Uterus (tissue), 2 donors: ENCODE data around the gene HAUS8.

Source experiments
- POLR2A ChIP-seq, 2 donors: fragments of 450-650 bp; IDR thresholded peaks; one replicate each; pipeline ENCODE4 v1.6.1; 2016; ENCODE audit warnings: antibody characterized with exemption in 2 of 2, mild to moderate bottlenecking in 1 of 2, moderate library complexity in 1 of 2
- TF ChIP-seq, protein P1 (sequence below), 4 experiments: fragments of 200-600 bp in 2 of 4; fragments of 450-650 bp in 2 of 4; sonication (generic) in 2 of 4; IDR thresholded peaks; one replicate each; pipeline ENCODE4 v1.5.1; 2016 to 2019; ENCODE audit warnings: antibody characterized with exemption in 4 of 4, mild to moderate bottlenecking in 2 of 4, moderate library complexity in 1 of 4

DNA sequence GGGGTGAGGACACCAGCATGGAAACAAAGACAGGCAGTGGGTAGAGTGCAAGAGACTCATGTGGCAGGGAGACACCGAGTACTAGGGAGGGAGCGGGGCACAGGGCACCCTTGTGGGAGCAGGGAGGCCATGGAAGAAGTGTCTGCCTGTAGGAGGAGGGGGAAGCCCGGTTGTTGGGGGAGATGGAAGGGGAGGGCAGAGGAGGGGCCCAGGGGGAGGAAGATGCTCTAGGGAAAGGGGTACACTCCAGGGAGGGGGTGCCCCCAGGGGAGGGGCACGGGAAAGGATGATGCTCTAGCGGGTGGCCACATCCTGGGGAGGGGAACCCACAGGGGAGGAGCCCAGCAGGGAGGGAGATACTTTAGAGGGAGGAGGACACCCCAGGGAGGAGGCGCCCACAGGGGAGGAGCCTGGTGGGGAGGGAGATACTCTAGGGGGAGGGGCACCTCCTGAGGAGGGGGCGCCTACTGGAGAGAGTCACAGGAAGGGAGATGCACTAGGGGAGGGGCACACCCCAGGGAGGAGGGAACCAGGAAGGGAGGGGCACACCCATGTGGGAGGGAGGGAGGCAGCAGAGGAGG lies 73.6 kb downstream of the HAUS8 start:
- no peak for TF ChIP-seq POLR2A (IDR thresholded peaks at IDR 0.05)
- TF ChIP-seq, protein P1, sequence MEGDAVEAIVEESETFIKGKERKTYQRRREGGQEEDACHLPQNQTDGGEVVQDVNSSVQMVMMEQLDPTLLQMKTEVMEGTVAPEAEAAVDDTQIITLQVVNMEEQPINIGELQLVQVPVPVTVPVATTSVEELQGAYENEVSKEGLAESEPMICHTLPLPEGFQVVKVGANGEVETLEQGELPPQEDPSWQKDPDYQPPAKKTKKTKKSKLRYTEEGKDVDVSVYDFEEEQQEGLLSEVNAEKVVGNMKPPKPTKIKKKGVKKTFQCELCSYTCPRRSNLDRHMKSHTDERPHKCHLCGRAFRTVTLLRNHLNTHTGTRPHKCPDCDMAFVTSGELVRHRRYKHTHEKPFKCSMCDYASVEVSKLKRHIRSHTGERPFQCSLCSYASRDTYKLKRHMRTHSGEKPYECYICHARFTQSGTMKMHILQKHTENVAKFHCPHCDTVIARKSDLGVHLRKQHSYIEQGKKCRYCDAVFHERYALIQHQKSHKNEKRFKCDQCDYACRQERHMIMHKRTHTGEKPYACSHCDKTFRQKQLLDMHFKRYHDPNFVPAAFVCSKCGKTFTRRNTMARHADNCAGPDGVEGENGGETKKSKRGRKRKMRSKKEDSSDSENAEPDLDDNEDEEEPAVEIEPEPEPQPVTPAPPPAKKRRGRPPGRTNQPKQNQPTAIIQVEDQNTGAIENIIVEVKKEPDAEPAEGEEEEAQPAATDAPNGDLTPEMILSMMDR (IDR thresholded peaks at IDR 0.05): no peak
